Gastroesophageal sphincter (tissue), 4 donors: ENCODE data around the gene COL19A1. TPM values are rescaled to one million over a fixed set of nuclear protein-coding genes. Genes with fewer than 3 reads are reported as not detected.

Source experiments
- ATAC-seq: fragments of 150-250 bp; one replicate; pipeline ENCODE4 v1.9.1; 2016; ENCODE audit warnings: mild to moderate bottlenecking, moderate library complexity
- H3K27ac ChIP-seq, 4 donors: fragments of 200-600 bp; sonication (generic) in 3 of 4; 1 replicate in 3 of 4; 2 replicates in 1 of 4; pipeline ENCODE4 v1.5.1; 2016 to 2019
- H3K27me3 ChIP-seq: fragments of 200-600 bp; sonication (generic); one replicate; pipeline ENCODE4 v1.5.1; 2019
- H3K36me3 ChIP-seq, 2 donors: fragments of 200-600 bp; sonication (generic); one replicate each; pipeline ENCODE4 v1.5.1; 2019; ENCODE audit warnings: control low read depth in 1 of 2
- H3K4me1 ChIP-seq, 3 donors: fragments of 200-600 bp; sonication (generic); 1 replicate in 2 of 3; 2 replicates in 1 of 3; pipeline ENCODE4 v1.5.1; 2016 to 2019; ENCODE audit warnings: control low read depth in 2 of 3
- H3K4me3 ChIP-seq, 2 donors: fragments of 200-600 bp; sonication (generic); one replicate each; pipeline ENCODE4 v1.5.1; 2019; ENCODE audit warnings: mild to moderate bottlenecking in 1 of 2, moderate library complexity in 1 of 2
- H3K9me3 ChIP-seq, 3 donors: fragments of 200-600 bp; sonication (generic); one replicate each; pipeline ENCODE4 v1.5.1; 2017 to 2019; ENCODE audit warnings: control low read depth in 2 of 3
- CTCF ChIP-seq, 4 experiments: fragments of 200-600 bp in 2 of 4; fragments of 450-650 bp in 2 of 4; sonication (generic) in 1 of 4; IDR thresholded peaks; one replicate each; pipeline ENCODE4 v1.5.1; 2017 to 2019; ENCODE audit warnings: antibody characterized with exemption in 4 of 4, mild to moderate bottlenecking in 2 of 4, moderate library complexity in 2 of 4
- EP300 ChIP-seq: sonication (generic); formaldehyde crosslinking; IDR thresholded peaks from one replicate; pipeline ENCODE4 v1.6.1; 2017; ENCODE audit warnings: antibody characterized with exemption, mild to moderate bottlenecking
- POLR2A ChIP-seq, 2 donors: fragments of 450-650 bp; IDR thresholded peaks; one replicate each; pipeline ENCODE4 v1.6.1; 2017; ENCODE audit warnings: antibody characterized with exemption in 2 of 2, mild to moderate bottlenecking in 2 of 2, moderate library complexity in 1 of 2
- POLR2AphosphoS5 ChIP-seq: sonication (generic); formaldehyde crosslinking; IDR thresholded peaks from one replicate; pipeline ENCODE4 v1.6.1; 2017; ENCODE audit warnings: antibody characterized with exemption
- WGBS, 2 donors: methylation state at CpG; one replicate each; pipeline ENCODE4 v1.1.5; 2018; ENCODE audit warnings: low coverage in 1 of 2; 5-methylcytosine and 5-hydroxymethylcytosine counted together
- total RNA-seq, 4 donors: library from RNA; depleted of rRNA; stranded (reverse); fragments of >200 nt; gene quantifications; one replicate each; pipeline ENCODE4 v1.1.0, GENCODE V29; 2016

Gene COL19A1
- total RNA-seq, 4 donors from 2014 or later: 3.7 to 15.6 (median 6.5) TPM

- no peak for TF ChIP-seq EP300
- TF ChIP-seq POLR2AphosphoS5: no peak
- no peak for TF ChIP-seq CTCF (IDR thresholded peaks at IDR 0.05)
- TF ChIP-seq POLR2A (IDR thresholded peaks at IDR 0.05): no peak
- Histone ChIP-seq H3K4me1 (no peaks in the 10 kb centered on the region), H3K27me3 (no peaks in the 10 kb centered on the region), H3K4me3 (no peak overlapping the region), H3K27ac (no peak overlapping the region), H3K36me3 (no peaks in the 10 kb centered on the region), H3K9me3 (no peaks in the 10 kb centered on the region)
- 50% methylated on average over 1 of the region's 1 CpG for WGBS, 2 donors
- ATAC-seq: no peak
Observed at GRCh38 chr6:70028246-70028645, 161.9 kb downstream of the COL19A1 start.

GRCh38 chr6:70028926-70029325 is 162.6 kb downstream of the COL19A1 start:
- Histone ChIP-seq H3K4me1 (no peaks in the 10 kb centered on the region), H3K4me3 (no peak overlapping the region), H3K27ac (no peak overlapping the region), H3K9me3 (no peaks in the 10 kb centered on the region), H3K36me3 (no peaks in the 10 kb centered on the region), H3K27me3 (no peaks in the 10 kb centered on the region)
- ATAC-seq: no peak
- no peak for TF ChIP-seq CTCF (IDR thresholded peaks at IDR 0.05)
- TF ChIP-seq POLR2AphosphoS5: no peak
- TF ChIP-seq POLR2A (IDR thresholded peaks at IDR 0.05): no peak

DNA sequence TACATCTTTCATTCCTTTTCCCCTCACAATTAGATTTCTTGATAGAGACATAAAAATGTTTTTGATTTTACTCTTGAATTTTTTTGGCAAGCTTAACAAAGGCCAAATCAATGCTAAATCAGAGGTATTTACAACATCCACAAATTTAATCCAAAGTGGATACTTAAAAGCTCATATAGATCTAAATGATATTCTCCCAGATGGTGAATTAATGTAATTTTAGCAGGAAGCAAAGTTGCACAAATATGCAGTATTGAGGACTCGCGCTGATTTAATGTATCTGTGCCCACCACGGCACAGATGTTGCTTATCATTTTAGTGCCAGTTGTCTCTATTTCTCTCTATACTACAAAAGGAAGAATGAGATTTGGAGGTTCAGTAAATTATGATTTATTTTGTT is 167.4 kb downstream of the COL19A1 start:
- Histone ChIP-seq H3K9me3 (no peaks in the 10 kb centered on the region), H3K27me3 (no peaks in the 10 kb centered on the region), H3K27ac (no peak overlapping the region), H3K4me3 (no peak overlapping the region), H3K4me1 (no peaks in the 10 kb centered on the region), H3K36me3 (no peaks in the 10 kb centered on the region)
- WGBS, 2 donors: 86 to 89% methylated on average over 3 of the region's 3 CpGs
- no peak for TF ChIP-seq EP300
- no peak for TF ChIP-seq CTCF (IDR thresholded peaks at IDR 0.05)
- no peak for TF ChIP-seq POLR2A (IDR thresholded peaks at IDR 0.05)
- TF ChIP-seq POLR2AphosphoS5: no peak
- ATAC-seq: no peak

DNA sequence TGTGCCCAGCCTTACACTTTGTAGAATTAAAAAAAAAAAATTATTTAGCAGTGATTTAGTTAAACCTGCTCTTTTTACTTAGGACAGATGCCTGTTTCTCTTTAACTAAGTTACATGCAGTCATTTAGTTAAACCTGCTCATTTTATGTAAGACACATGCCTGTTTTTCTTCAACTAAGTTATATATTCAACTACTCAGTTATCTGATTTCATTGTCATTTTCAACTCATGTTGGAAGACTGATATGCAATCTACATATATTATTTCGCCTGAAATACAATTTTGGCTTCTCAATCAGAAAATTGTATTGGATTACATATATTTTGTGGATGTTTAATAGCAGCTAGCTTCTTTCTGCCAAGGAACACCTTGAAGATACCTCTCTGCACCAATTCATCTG is 171.1 kb downstream of the COL19A1 start:
- H3K9me3 ChIP-seq: no peaks in the 10 kb centered on the region
- ATAC-seq: no peak
- H3K27ac ChIP-seq: no peak overlapping the region
- TF ChIP-seq POLR2A (IDR thresholded peaks at IDR 0.05) (no peak), POLR2AphosphoS5 (no peak), EP300 (no peak), CTCF (IDR thresholded peaks at IDR 0.05) (no peak)
- H3K4me1 ChIP-seq: no peaks in the 10 kb centered on the region
- no peak overlapping the region for H3K4me3 ChIP-seq
- 73 to 82% methylated on average over 1 of the region's 1 CpG for WGBS, 2 donors
- H3K27me3 ChIP-seq: no peaks in the 10 kb centered on the region
- H3K36me3 ChIP-seq: no peaks in the 10 kb centered on the region

DNA sequence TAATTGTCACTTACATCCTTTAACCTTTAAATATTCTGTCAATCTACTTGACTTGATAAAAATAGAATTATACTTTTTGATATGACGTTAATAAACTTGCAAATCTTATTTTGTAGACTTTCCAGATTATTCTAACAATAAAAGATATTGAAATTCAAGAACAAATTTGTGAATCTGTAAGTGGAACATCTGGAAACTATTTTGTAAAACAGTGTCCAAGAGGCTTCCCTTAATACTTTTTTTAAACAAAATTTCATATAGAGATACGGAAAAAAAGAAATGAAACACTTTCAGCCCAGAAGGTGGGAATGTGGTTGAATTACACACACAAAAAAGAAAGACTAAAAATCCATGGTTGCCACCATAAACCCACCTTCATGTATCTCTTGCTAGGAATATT is 174.4 kb downstream of the COL19A1 start:
- no peak for ATAC-seq
- no peak for TF ChIP-seq CTCF (IDR thresholded peaks at IDR 0.05)
- TF ChIP-seq EP300: no peak
- TF ChIP-seq POLR2AphosphoS5: no peak
- no peak for TF ChIP-seq POLR2A (IDR thresholded peaks at IDR 0.05)
- Histone ChIP-seq H3K9me3 (peaks cover 0 to 15% (median 0%) of the 10 kb centered on the region in 3 donors), H3K27ac (no peak overlapping the region), H3K27me3 (no peaks in the 10 kb centered on the region), H3K4me1 (no peaks in the 10 kb centered on the region), H3K4me3 (no peak overlapping the region), H3K36me3 (peaks cover 0 to 3% of the 10 kb centered on the region in 2 donors)
- 51 to 71% methylated on average over 2 of the region's 2 CpGs for WGBS, 2 donors
